CD4-positive, alpha-beta memory T cell (primary cell): Measurements from ENCODE around the gene NSA2. TPM values are rescaled to one million over a fixed set of nuclear protein-coding genes. Genes with fewer than 3 reads are reported as not detected.
A peak's percentile ranks its signal among the peaks of the same experiment; 100 is the strongest.
"Not testable (repeated sequence)": the region's sequence is repeated elsewhere in the genome, so short reads cannot be mapped to it uniquely, and the experiment has no call there.

Source experiments
- CTCF ChIA-PET: fragments of 350-600 bp; sonication (Branson Sonifier 250); formaldehyde crosslinking; loops from one replicate; lab custom pipeline; 2021; ENCODE audit warnings: inconsistent platforms; ENCODE audit not compliant: partially characterized antibody; lab: Charles Lee
- POLR2A ChIA-PET: fragments of 350-600 bp; sonication (Branson Sonifier 250); formaldehyde crosslinking; loops from one replicate; lab custom pipeline; 2021; ENCODE audit not compliant: partially characterized antibody; lab: Charles Lee
- DNase-seq, 5 donors: peaks; one replicate each; pipeline versions ENCODE4 v3.0.0 to v3.0.0-alpha.2; 2020 to 2022; ENCODE audit warnings: mixed read lengths in 1 of 5
- H3K27ac ChIP-seq: one replicate; pipeline ENCODE4 v1.7.0; 2013; ENCODE audit warnings: low read depth, low read length
- H3K27me3 ChIP-seq: 2 replicates; pipeline ENCODE4 v1.7.0; 2013; ENCODE audit warnings: mild to moderate bottlenecking, low read length, moderate library complexity; ENCODE audit not compliant: insufficient read depth
- H3K36me3 ChIP-seq: 2 replicates; pipeline ENCODE4 v1.7.0; 2013; ENCODE audit warnings: mild to moderate bottlenecking, low read length, moderate library complexity; ENCODE audit not compliant: insufficient read depth
- H3K4me1 ChIP-seq: 2 replicates; pipeline ENCODE4 v1.7.0; 2013; ENCODE audit warnings: mild to moderate bottlenecking, low read length, moderate library complexity; ENCODE audit not compliant: insufficient read depth
- H3K4me3 ChIP-seq, 2 donors: one replicate each; pipeline ENCODE4 v1.7.0; 2013; ENCODE audit warnings: low read length in 2 of 2, mild to moderate bottlenecking in 1 of 2
- H3K9me3 ChIP-seq, 2 donors: one replicate each; pipeline ENCODE4 v1.7.0; 2013; ENCODE audit warnings: low read length in 2 of 2, control low read depth in 1 of 2; ENCODE audit not compliant: control insufficient read depth in 1 of 2
- H3K27ac Mint-ChIP-seq, 7 donors: one replicate each; pipeline ENCODE4 v1.8.0; 2020 to 2021; ENCODE audit warnings: mixed read lengths in 7 of 7, mild to moderate bottlenecking in 6 of 7, inconsistent platforms in 3 of 7, moderate library complexity in 3 of 7
- H3K27me3 Mint-ChIP-seq, 2 donors: one replicate each; pipeline ENCODE4 v1.8.0; 2020 to 2021; ENCODE audit warnings: mixed read lengths in 2 of 2
- H3K36me3 Mint-ChIP-seq, 2 donors: one replicate each; pipeline ENCODE4 v1.8.0; 2020 to 2021; ENCODE audit warnings: mixed read lengths in 2 of 2, inconsistent platforms in 1 of 2, mild to moderate bottlenecking in 1 of 2
- H3K4me1 Mint-ChIP-seq, 4 donors: one replicate each; pipeline ENCODE4 v1.8.0; 2020 to 2021; ENCODE audit warnings: mixed read lengths in 4 of 4, mild to moderate bottlenecking in 1 of 4
- H3K4me3 Mint-ChIP-seq, 8 donors: one replicate each; pipeline ENCODE4 v1.8.0; 2020 to 2021; ENCODE audit warnings: mixed read lengths in 8 of 8, mild to moderate bottlenecking in 7 of 8, moderate library complexity in 6 of 8, inconsistent platforms in 3 of 8
- H3K9me3 Mint-ChIP-seq, 8 donors: one replicate each; pipeline ENCODE4 v1.8.0; 2020 to 2021; ENCODE audit warnings: mixed read lengths in 8 of 8, mild to moderate bottlenecking in 5 of 8, inconsistent platforms in 3 of 8, moderate library complexity in 1 of 8
- intact Hi-C: fragments of 100-400 bp; cut with micrococcal nuclease; formaldehyde crosslinking; loops from one replicate; pipeline ENCODE4 v1.15.1; 2023
- polyA plus RNA-seq, 2 donors: library from polyadenylated mRNA; unstranded; fragments of 300-500 nt; fragmentation: Illumina TruSeq; gene quantifications; one replicate each; pipeline ENCODE4 v1.2.3, GENCODE V29; 2021
- total RNA-seq, 2 experiments: library from RNA; stranded (reverse); gene quantifications; one replicate each; pipeline ENCODE4 v1.2.3, GENCODE V29; 2021

The NSA2 gene
- total and polyA plus RNA-seq, 4 experiments from 2014 or later = 38.9 to 120 (median 77.7) TPM

DNA sequence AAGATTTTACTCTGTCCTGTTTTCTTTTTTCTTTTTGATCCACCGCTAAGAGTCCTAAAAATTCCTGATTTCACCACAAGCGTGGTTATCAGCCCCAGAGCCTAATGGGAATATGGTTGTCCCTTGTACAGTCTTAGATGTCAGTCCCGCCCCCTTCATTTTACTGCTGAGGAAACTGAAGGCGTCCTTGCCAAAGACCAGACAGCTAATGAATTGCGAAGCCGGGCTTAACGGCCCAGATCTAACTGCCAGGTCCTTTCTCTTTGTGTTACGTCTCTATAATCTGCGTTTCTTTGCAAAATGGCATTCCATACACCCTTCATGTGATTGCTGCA, 497 bp downstream of the NSA2 start:
- Mint-ChIP-seq H3K4me1 (peaks cover 22 to 45% (median 31%) of the 10 kb centered on the region in 4 donors), H3K27me3 (no peaks in the 10 kb centered on the region), H3K27ac (peak overlapping the region; percentile 91 to 99 (median 99)), H3K9me3 (no peaks in the 10 kb centered on the region), H3K36me3 (peaks cover 18 to 51% of the 10 kb centered on the region in 2 donors), H3K4me3 (peak overlapping the region; percentile 95 to 100 (median 100))
- CTCF ChIA-PET = interaction anchor here (1.8 kb wide), 1 partner anchor 570 kb away, joined by 4 read pairs; the partner anchor contains the start of gene HMGCR
- peak in 1 of 5 donors; percentile 49 for DNase-seq
- intact Hi-C loops = loop anchor here (1.0 to 10.0 kb wide), 8 partner anchors 95 to 1490 kb away; partner anchors contain the start of genes ANKRD31, CERT1, HMGCR and POC5
- Histone ChIP-seq H3K27me3 (no peaks in the 10 kb centered on the region), H3K9me3 (no peaks in the 10 kb centered on the region), H3K4me1 (peaks cover 35% of the 10 kb centered on the region), H3K4me3 (peak overlapping the region; percentile 93 to 100), H3K27ac (peak overlapping the region; percentile 86), H3K36me3 (peaks cover 12% of the 10 kb centered on the region)
- POLR2A ChIA-PET = interaction anchor here (1.0 to 1.9 kb wide), 10 partner anchors 9 to 1776 kb away, joined by 3 to 7 read pairs (median 3); partner anchors contain the start of genes ANKRD31 and HMGCR

DNA sequence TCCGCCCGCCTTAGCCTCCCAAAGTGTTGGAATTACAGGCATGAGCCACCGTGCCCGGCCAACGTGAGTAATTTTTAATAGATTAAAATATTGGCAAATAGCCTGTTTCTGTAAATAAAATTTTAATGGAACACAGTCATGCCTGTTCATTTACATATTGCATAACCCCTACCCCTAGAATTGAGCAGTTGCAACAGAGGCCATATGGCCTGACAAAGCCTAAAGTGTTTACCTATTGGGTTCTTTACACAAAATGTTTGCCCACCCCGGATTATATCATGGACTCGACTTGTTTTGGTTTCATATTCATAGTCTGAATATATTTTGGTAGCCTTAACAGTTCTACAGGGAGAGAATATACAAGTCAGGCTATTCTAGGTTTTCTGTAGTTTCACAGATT, 5.3 kb downstream of the NSA2 start:
- Mint-ChIP-seq H3K27me3 (no peaks in the 10 kb centered on the region), H3K4me1 (peaks cover 11 to 18% (median 13%) of the 10 kb centered on the region in 4 donors), H3K9me3 (no peaks in the 10 kb centered on the region), H3K4me3 (no peak overlapping the region), H3K27ac (peak overlapping the region in 1 of 7 donors; percentile 69), H3K36me3 (peaks cover 29 to 53% of the 10 kb centered on the region in 2 donors)
- POLR2A ChIA-PET = no interaction called here
- no peak overlapping the region for H3K27ac ChIP-seq
- intact Hi-C loops = no loop called here
- peaks cover 10% of the 10 kb centered on the region for H3K4me1 ChIP-seq
- CTCF ChIA-PET = interaction anchor here (1.8 kb wide), 1 partner anchor 9 kb away, joined by 4 read pairs; no protein-coding TSS in a partner anchor
- peaks cover 27% of the 10 kb centered on the region for H3K36me3 ChIP-seq
- no peak overlapping the region for H3K4me3 ChIP-seq
- H3K27me3 ChIP-seq = no peaks in the 10 kb centered on the region
- no peaks in the 10 kb centered on the region for H3K9me3 ChIP-seq
- no peak for DNase-seq

DNA sequence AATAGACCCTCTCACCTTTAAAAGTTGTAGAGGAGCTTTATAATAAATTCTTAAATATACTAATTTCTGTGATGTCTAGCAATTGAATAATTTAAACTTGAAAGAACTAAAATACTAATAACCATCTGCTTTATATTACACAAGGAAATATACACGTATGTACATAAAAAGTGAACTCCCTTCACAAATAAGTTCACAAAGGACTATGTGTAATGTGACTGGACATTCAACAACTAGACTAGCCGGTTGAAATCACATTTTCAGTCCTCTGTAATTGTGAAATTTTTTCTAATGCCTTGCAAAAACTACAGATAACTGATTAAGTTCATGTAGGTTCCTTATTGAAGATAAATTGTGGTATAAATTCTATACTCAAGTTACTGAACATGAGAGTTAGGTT, 11.6 kb downstream of the NSA2 start:
- Histone ChIP-seq H3K27ac (no peak overlapping the region), H3K9me3 (no peaks in the 10 kb centered on the region), H3K4me3 (no peak overlapping the region), H3K36me3 (peaks cover 15% of the 10 kb centered on the region), H3K27me3 (no peaks in the 10 kb centered on the region), H3K4me1 (no peaks in the 10 kb centered on the region)
- Mint-ChIP-seq H3K27me3 (no peaks in the 10 kb centered on the region), H3K4me1 (peaks cover 0 to 3% (median 0%) of the 10 kb centered on the region in 4 donors), H3K36me3 (peaks cover 8 to 39% of the 10 kb centered on the region in 2 donors), H3K27ac (no peak overlapping the region), H3K4me3 (no peak overlapping the region), H3K9me3 (no peaks in the 10 kb centered on the region)
- POLR2A ChIA-PET = no interaction called here
- DNase-seq = no peak
- intact Hi-C loops = no loop called here
- CTCF ChIA-PET = no interaction called here

DNA sequence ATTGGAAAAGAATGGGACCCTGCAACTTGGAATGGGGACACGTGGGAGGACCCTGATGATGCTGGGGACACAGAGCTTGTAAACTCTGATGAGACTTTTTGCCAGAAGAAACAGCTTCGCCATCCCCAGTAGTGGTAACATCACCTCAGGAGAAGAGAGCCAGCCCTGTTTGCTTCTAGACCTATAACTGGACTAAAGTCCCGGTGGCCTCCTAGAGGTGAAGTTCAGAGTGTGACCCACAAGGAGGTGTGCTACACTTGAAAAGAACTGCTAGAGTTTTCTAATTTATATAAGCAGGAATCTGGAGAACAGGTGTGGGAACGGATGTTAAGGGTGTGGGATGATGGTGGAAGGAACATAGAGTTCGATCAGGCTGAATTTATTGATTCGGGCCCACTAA, 19.8 kb downstream of the NSA2 start:
- intact Hi-C loops = no loop called here
- H3K4me3 ChIP-seq = no peak overlapping the region
- H3K4me1 ChIP-seq = no peaks in the 10 kb centered on the region
- no peaks in the 10 kb centered on the region for H3K9me3 ChIP-seq
- Mint-ChIP-seq H3K27me3 (no peaks in the 10 kb centered on the region), H3K36me3 (peaks cover 24 to 29% of the 10 kb centered on the region in 2 donors), H3K27ac (peak overlapping the region in 1 of 7 donors; percentile 48), H3K9me3 (no peaks in the 10 kb centered on the region), H3K4me3 (no peak overlapping the region), H3K4me1 (no peaks in the 10 kb centered on the region)
- ChIA-PET POLR2A (no interaction called here), CTCF (no interaction called here)
- DNase-seq = no peak
- peaks cover 6% of the 10 kb centered on the region for H3K36me3 ChIP-seq
- H3K27ac ChIP-seq = no peak overlapping the region
- no peaks in the 10 kb centered on the region for H3K27me3 ChIP-seq

DNA sequence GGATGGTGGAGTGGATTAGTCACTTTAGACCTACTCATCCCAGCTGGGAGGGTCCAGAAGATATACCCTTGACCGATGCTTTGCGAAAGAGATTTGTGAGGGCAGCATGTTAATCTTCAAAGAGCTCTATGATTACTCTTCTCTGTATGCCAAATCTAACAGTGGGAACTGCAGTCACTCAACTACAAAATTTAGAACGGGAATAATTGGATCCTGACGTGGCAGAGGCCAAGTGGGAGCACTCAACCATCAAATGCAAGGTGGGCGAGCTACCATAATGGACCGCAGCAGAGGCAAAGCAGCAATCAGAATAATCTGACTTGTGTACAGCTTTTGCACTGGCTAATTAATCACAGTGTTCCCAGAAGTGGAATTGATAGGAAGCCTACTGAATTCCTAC, 20.4 kb downstream of the NSA2 start:
- H3K4me3 Mint-ChIP-seq = no peak overlapping the region
- peaks cover 6% of the 10 kb centered on the region for H3K36me3 ChIP-seq
- no peak for DNase-seq
- H3K9me3 Mint-ChIP-seq = no peaks in the 10 kb centered on the region
- no peak overlapping the region for H3K4me3 ChIP-seq
- no peaks in the 10 kb centered on the region for H3K4me1 ChIP-seq
- intact Hi-C loops = no loop called here
- no peaks in the 10 kb centered on the region for H3K4me1 Mint-ChIP-seq
- H3K27ac Mint-ChIP-seq = no peak overlapping the region
- ChIA-PET CTCF (no interaction called here), POLR2A (no interaction called here)
- H3K9me3 ChIP-seq = no peaks in the 10 kb centered on the region
- no peaks in the 10 kb centered on the region for H3K27me3 ChIP-seq
- H3K36me3 Mint-ChIP-seq = peaks cover 29 to 32% of the 10 kb centered on the region in 2 donors
- H3K27ac ChIP-seq = no peak overlapping the region
- no peaks in the 10 kb centered on the region for H3K27me3 Mint-ChIP-seq

DNA sequence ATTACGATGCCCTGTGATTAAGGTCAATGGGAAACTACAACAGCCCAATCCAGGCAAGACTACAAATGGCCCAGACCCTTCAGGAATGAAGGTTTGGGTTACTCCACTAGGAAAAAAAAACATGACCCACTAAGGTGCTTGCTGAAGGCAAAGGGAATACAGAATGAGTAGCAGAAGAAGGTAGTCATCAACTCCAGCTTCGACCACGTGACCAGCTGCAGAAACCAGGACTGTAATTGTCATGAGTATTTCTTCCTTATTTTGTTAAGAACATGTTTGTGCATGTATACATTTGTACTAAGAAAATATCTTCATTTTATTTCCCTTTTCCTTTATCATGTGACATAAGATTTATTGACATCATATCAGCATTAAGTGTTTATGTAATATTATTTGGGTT, 24.6 kb downstream of the NSA2 start:
- H3K4me1 Mint-ChIP-seq, H3K27me3 Mint-ChIP-seq, H3K27ac ChIP-seq, H3K9me3 ChIP-seq, CTCF ChIA-PET, DNase-seq, H3K9me3 Mint-ChIP-seq, H3K36me3 ChIP-seq, H3K27me3 ChIP-seq, H3K4me1 ChIP-seq, H3K4me3 ChIP-seq, POLR2A ChIA-PET, H3K27ac Mint-ChIP-seq, intact Hi-C loops, H3K4me3 Mint-ChIP-seq: not testable (repeated sequence)
- H3K36me3 Mint-ChIP-seq = peaks cover 34 to 48% of the 10 kb centered on the region in 2 donors

DNA sequence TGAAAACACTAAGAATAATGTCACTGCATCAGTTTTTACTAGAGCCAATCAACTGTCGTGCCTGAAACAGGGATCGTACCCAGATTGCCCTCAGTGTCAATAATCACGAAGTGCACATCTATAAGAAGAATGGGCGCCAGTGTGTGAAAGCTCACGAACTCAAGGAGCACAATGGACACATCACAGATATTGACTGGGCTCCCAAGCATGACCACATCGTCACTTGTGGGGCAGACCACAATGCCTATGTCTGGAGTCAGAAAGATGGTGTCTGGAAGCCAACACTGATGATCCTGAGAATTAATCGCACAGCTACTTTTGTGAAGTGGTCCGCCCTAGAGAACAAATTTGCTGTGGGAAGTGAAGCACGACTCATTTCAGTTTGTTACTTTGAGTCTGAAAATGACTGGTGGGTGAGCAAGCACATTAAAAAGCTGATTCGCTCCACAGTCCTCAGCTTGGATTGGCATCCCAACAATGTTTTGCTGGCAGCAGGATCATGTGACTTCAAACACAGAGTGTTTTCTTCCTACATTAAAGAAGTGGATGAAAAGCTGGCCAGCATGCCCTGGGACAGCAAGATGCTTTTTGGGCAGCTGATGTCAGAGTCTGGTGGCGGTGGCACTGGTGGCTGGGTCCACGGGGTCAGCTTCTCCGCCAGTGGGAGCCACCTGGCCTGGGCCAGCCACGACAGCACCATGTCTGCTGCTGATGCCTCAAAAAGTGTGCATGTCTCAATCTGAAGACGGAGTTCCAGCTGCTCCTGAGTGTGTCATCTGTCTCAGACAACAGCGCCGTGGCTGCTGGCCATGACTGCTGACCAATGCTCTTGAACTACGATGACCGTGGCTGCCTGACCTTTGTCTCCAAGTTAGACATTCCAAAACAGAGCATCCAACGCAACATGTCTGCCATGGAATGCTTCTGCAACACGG, 32.2 kb downstream of the NSA2 start:
- no peak overlapping the region for H3K27ac ChIP-seq
- Mint-ChIP-seq H3K4me1 (no peaks in the 10 kb centered on the region), H3K27me3 (no peaks in the 10 kb centered on the region), H3K9me3 (no peaks in the 10 kb centered on the region), H3K27ac (peak overlapping the region in 1 of 7 donors; percentile 36), H3K4me3 (no peak overlapping the region), H3K36me3 (peaks cover 21 to 32% of the 10 kb centered on the region in 2 donors)
- ChIA-PET CTCF (interaction anchor here (0.8 kb wide), 1 partner anchor 53 kb away, joined by 3 read pairs; no protein-coding TSS in a partner anchor), POLR2A (no interaction called here)
- H3K36me3 ChIP-seq = no peaks in the 10 kb centered on the region
- H3K4me1 ChIP-seq = no peaks in the 10 kb centered on the region
- intact Hi-C loops = no loop called here
- no peak overlapping the region for H3K4me3 ChIP-seq
- H3K27me3 ChIP-seq = no peaks in the 10 kb centered on the region
- H3K9me3 ChIP-seq = no peaks in the 10 kb centered on the region
- DNase-seq = no peak
